GM12878 (cell line): ENCODE measurements around the gene DFFB. TPM values are rescaled to one million over a fixed set of nuclear protein-coding genes. Genes with fewer than 3 reads are reported as not detected.

Source experiments
- ATAC-seq: fragments of 200-7000 bp; cut with Tn5 transposase; 3 replicates; pipeline ENCODE4 v1.9.1; 2020; ENCODE audit warnings: mild to moderate bottlenecking, moderate library complexity
- BruUV-seq: library from RNA; stranded (reverse); fragments of 400-500 nt; replicated peaks from 2 replicates; lab custom pipeline; 2021; lab: Mats Ljungman, UMichigan
- CTCF ChIA-PET: fragments of 300-600 bp; sonication (Branson Sonifier 250); formaldehyde crosslinking; extraction: SDS; loops from one replicate; lab custom pipeline; 2021; ENCODE audit warnings: inconsistent platforms; lab: Yijun Ruan, JAX
- POLR2A ChIA-PET: fragments of 350-600 bp; formaldehyde crosslinking; extraction: SDS; loops from one replicate; lab custom pipeline; 2021; ENCODE audit warnings: inconsistent platforms; lab: Charles Lee
- RAD21 ChIA-PET: fragments of 300-600 bp; sonication (Branson Sonifier 250); formaldehyde crosslinking; loops from one replicate; lab custom pipeline; 2023; ENCODE audit warnings: antibody characterized with exemption; ENCODE audit not compliant: unreplicated experiment; lab: Charles Lee
- SMC1A ChIA-PET: fragments of 300-600 bp; sonication (Branson Sonifier 250); formaldehyde crosslinking; loops from one replicate; lab custom pipeline; 2023; ENCODE audit not compliant: unreplicated experiment, uncharacterized antibody; lab: Charles Lee
- DNase-seq: peaks from one replicate; pipeline ENCODE4 v3.0.0-alpha.2; 2011; ENCODE audit warnings: low read depth, low spot score
- FAIRE-seq: peaks from 3 replicates; lab custom pipeline; 2011; peaks lifted over from hg19 to GRCh38; lab: Jason Lieb, UNC
- H2AFZ ChIP-seq: 2 replicates; pipeline ENCODE4 v1.6.0; 2011; ENCODE audit warnings: low read depth, low read length, control low read depth; ENCODE audit not compliant: control insufficient read depth
- H3K27ac ChIP-seq: 2 replicates; pipeline ENCODE4 v1.5.1; 2011; ENCODE audit warnings: control low read depth; ENCODE audit not compliant: control insufficient read depth, insufficient read depth
- H3K27me3 ChIP-seq, 2 experiments: replicated peaks in 1 of 2; 2 replicates each; pipeline versions ENCODE4 v1.6.0 to v1.6.1; 2011; ENCODE audit warnings: low read length in 1 of 2; ENCODE audit not compliant: control insufficient read depth in 2 of 2, insufficient read depth in 2 of 2
- H3K36me3 ChIP-seq, 2 experiments: 2 replicates each; pipeline ENCODE4 v1.5.1; 2011; ENCODE audit warnings: low read length in 1 of 2; ENCODE audit not compliant: control insufficient read depth in 2 of 2, insufficient read depth in 2 of 2
- H3K4me1 ChIP-seq: 2 replicates; pipeline ENCODE4 v1.6.1; 2011; ENCODE audit warnings: mild to moderate bottlenecking, low read length, moderate library complexity, mixed read lengths; ENCODE audit not compliant: control insufficient read depth, insufficient read depth
- H3K4me2 ChIP-seq: 2 replicates; pipeline ENCODE4 v1.6.0; 2011; ENCODE audit warnings: control low read depth; ENCODE audit not compliant: control insufficient read depth, insufficient read depth
- H3K4me3 ChIP-seq: fragments of 200-600 bp; sonication (generic); 2 replicates; pipeline ENCODE4 v1.5.1; 2016
- H3K79me2 ChIP-seq: 2 replicates; pipeline ENCODE4 v1.6.0; 2011; ENCODE audit warnings: low read length; ENCODE audit not compliant: control insufficient read depth, insufficient read depth
- H3K9ac ChIP-seq: 2 replicates; pipeline ENCODE4 v1.8.0; 2011; ENCODE audit warnings: low read length, control low read depth, mixed read lengths; ENCODE audit not compliant: control insufficient read depth, insufficient read depth
- H3K9me3 ChIP-seq: replicated peaks from 3 replicates; pipeline ENCODE4 v1.5.1; 2011; ENCODE audit warnings: mild to moderate bottlenecking, low read length; ENCODE audit not compliant: control insufficient read depth, insufficient read depth
- H4K20me1 ChIP-seq: 2 replicates; pipeline ENCODE4 v1.6.0; 2011; ENCODE audit not compliant: control insufficient read depth, insufficient read depth
- BHLHE40 ChIP-seq, 2 experiments: fragments of 450-650 bp in 1 of 2; IDR thresholded peaks; 2 replicates each; pipeline ENCODE4 v1.6.1; 2011 to 2017; ENCODE audit warnings: low read depth in 2 of 2, borderline replicate concordance in 1 of 2, improper control_type of control experiment in 1 of 2, low read length in 1 of 2, mild to moderate bottlenecking in 1 of 2
- EP300 ChIP-seq, 2 experiments: fragments of 150-350 bp in 1 of 2; IDR thresholded peaks; 2 replicates each; pipeline ENCODE4 v1.6.1; 2011 to 2012; ENCODE audit warnings: low read depth in 2 of 2, low read length in 2 of 2, borderline replicate concordance in 1 of 2, improper control_type of control experiment in 1 of 2, inconsistent platforms in 1 of 2; ENCODE audit not compliant: control insufficient read depth in 1 of 2
- HDAC2 ChIP-seq: fragments of 200-600 bp; sonication (generic); IDR thresholded peaks from 2 replicates; pipeline ENCODE4 v1.6.1; 2017
- PAX5 ChIP-seq: IDR thresholded peaks from 2 replicates; pipeline ENCODE4 v1.6.1; 2011; ENCODE audit warnings: low read depth, low read length, borderline replicate concordance
- STAT1 ChIP-seq: fragments of 450-650 bp; conservative IDR thresholded peaks from 2 replicates; pipeline ENCODE4 v1.6.1; 2014; ENCODE audit warnings: antibody characterized with exemption, mild to moderate bottlenecking
- STAT3 ChIP-seq: IDR thresholded peaks from 2 replicates; pipeline ENCODE4 v1.6.1; 2011; ENCODE audit warnings: low read depth, low read length, improper control_type of control experiment
- TARDBP ChIP-seq: IDR thresholded peaks from 2 replicates; pipeline ENCODE4 v1.6.1; 2016; ENCODE audit warnings: borderline replicate concordance
- ZNF274 ChIP-seq: IDR thresholded peaks from one replicate; pipeline ENCODE4 v1.8.0; 2011; ENCODE audit not compliant: insufficient read length, insufficient read depth
- WGBS: methylation state at CpG from one replicate; pipeline ENCODE4 v1.1.6; 2016; ENCODE audit warnings: low lambda C conversion rate; ENCODE audit not compliant: insufficient replicate concordance, insufficient coverage; ENCODE audit errors: missing lambda C conversion rate; 5-methylcytosine and 5-hydroxymethylcytosine counted together
- in situ Hi-C: fragments of 300-500 bp; cut with MboI; formaldehyde crosslinking; loops from 9 replicates; pipeline ENCODE4 v1.14.3; 2018; ENCODE audit warnings: mixed read lengths
- intact Hi-C: fragments of 100-400 bp; cut with micrococcal nuclease; formaldehyde crosslinking; loops from one replicate; pipeline ENCODE4 v1.14.2; 2022; ENCODE audit not compliant: unreplicated experiment
- polyA plus RNA-seq, 11 experiments: library from polyadenylated mRNA; depleted of rRNA in 4 of 11; unstranded in 6 of 11; stranded (reverse) in 5 of 11; fragments of >200 nt; fragmentation: Nextera tagmentation in 4 of 11; fragmentation: Illumina TruSeq in 1 of 11; extraction: Ambion mirVana in 4 of 11; extraction: Trizol in 1 of 11; gene quantifications; 1 replicate in 1 of 11; 2 replicates in 10 of 11; pipeline versions ENCODE4 v1.2.1 to v1.2.3, GENCODE V29; 2011 to 2016; ENCODE audit warnings: inconsistent platforms in 2 of 11, missing spikeins in 2 of 11, low read depth in 1 of 11
- total RNA-seq, 4 experiments: library from RNA; depleted of rRNA in 3 of 4; stranded (reverse); fragments of >200 nt in 3 of 4; fragmentation: Illumina TruSeq in 1 of 4; extraction: Trizol in 1 of 4; gene quantifications; 2 replicates each; pipeline versions ENCODE4 v1.2.1 to v1.2.3, GENCODE V29; 2013 to 2021
- TF ChIP-seq, protein P1 (sequence below): fragments of 450-650 bp; conservative IDR thresholded peaks from 2 replicates; pipeline ENCODE4 v1.6.1; 2017; ENCODE audit warnings: mild to moderate bottlenecking, moderate library complexity

Gene DFFB
- total and polyA plus RNA-seq, 10 of the 15 experiments (the other 5 are each of a cell fraction or from before 2014, with no cell fraction given) = 2.7 to 10.7 (median 6.5) TPM

- CTCF ChIA-PET = no interaction called here
- Histone ChIP-seq H3K4me1 (peaks cover 7% of the 10 kb centered on the region), H3K27me3 (no peaks in the 10 kb centered on the region), H3K9me3 (no peaks in the 10 kb centered on the region), H3K79me2 (no peaks in the 10 kb centered on the region), H3K9ac (no peak overlapping the region), H4K20me1 (no peaks in the 10 kb centered on the region), H2AFZ (no peak overlapping the region), H3K36me3 (peaks cover 11 to 19% of the 10 kb centered on the region in 2 experiments), H3K4me2 (no peak overlapping the region), H3K4me3 (no peak overlapping the region), H3K27ac (no peak overlapping the region)
- ATAC-seq (no peak), FAIRE-seq (no peak), DNase-seq (no peak)
- intact Hi-C loops (no loop called here), in situ Hi-C loops (no loop called here)
- TF ChIP-seq PAX5 = no peak
- no peak for TF ChIP-seq HDAC2
- TF ChIP-seq STAT3 = no peak
- no peak for TF ChIP-seq TARDBP
- no peak for TF ChIP-seq ZNF274
- TF ChIP-seq EP300 (IDR thresholded peaks at IDR 0.05; ENCODE audit: borderline replicate concordance in 1 of 2, control insufficient read depth in 1 of 2, low read depth in 2 of 2, low read length in 2 of 2) = no peak
- no peak for TF ChIP-seq STAT1
- no peak for TF ChIP-seq BHLHE40 (IDR thresholded peaks at IDR 0.05; ENCODE audit: borderline replicate concordance in 1 of 2, low read depth in 2 of 2, low read length in 1 of 2)
- TF ChIP-seq, protein P1, sequence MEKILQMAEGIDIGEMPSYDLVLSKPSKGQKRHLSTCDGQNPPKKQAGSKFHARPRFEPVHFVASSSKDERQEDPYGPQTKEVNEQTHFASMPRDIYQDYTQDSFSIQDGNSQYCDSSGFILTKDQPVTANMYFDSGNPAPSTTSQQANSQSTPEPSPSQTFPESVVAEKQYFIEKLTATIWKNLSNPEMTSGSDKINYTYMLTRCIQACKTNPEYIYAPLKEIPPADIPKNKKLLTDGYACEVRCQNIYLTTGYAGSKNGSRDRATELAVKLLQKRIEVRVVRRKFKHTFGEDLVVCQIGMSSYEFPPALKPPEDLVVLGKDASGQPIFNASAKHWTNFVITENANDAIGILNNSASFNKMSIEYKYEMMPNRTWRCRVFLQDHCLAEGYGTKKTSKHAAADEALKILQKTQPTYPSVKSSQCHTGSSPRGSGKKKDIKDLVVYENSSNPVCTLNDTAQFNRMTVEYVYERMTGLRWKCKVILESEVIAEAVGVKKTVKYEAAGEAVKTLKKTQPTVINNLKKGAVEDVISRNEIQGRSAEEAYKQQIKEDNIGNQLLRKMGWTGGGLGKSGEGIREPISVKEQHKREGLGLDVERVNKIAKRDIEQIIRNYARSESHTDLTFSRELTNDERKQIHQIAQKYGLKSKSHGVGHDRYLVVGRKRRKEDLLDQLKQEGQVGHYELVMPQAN = no peak
- POLR2A ChIA-PET = interaction anchor here (1.0 kb wide), 1 partner anchor 24 kb away, joined by 3 read pairs; no protein-coding TSS in a partner anchor
- SMC1A ChIA-PET = no interaction called here
- WGBS = 97% methylated on average over 15 of the region's 15 CpGs
- BruUV-seq = no TSS peak
- RAD21 ChIA-PET = no interaction called here
Observed at GRCh38 chr1:3886106-3886670, 28.9 kb downstream of the DFFB start.
